Hepatocyte (in vitro differentiated cells): ENCODE data around the gene HECW1. TPM values are rescaled to one million over a fixed set of nuclear protein-coding genes. Genes with fewer than 3 reads are reported as not detected.

Experiments
- DNase-seq: peaks from one replicate; pipeline ENCODE4 v3.0.0-alpha.2; 2016; ENCODE audit warnings: low spot score
- H2AFZ ChIP-seq: fragments of 200-600 bp; sonication (generic); 2 replicates; pipeline ENCODE4 v1.6.0; 2016; ENCODE audit warnings: antibody characterized with exemption, mild to moderate bottlenecking
- H3K27ac ChIP-seq: fragments of 200-600 bp; sonication (generic); 2 replicates; pipeline ENCODE4 v1.5.1; 2016; ENCODE audit warnings: mild to moderate bottlenecking
- H3K27me3 ChIP-seq: fragments of 200-600 bp; sonication (generic); 2 replicates; pipeline ENCODE4 v1.6.1; 2016
- H3K36me3 ChIP-seq: fragments of 200-600 bp; sonication (generic); replicated peaks from 2 replicates; pipeline ENCODE4 v1.5.1; 2016; ENCODE audit warnings: low read depth; ENCODE audit not compliant: insufficient read depth
- H3K4me1 ChIP-seq: fragments of 200-600 bp; sonication (generic); 2 replicates; pipeline ENCODE4 v1.5.1; 2016; ENCODE audit warnings: mild to moderate bottlenecking, moderate library complexity; ENCODE audit not compliant: insufficient read depth
- H3K4me2 ChIP-seq: fragments of 200-600 bp; sonication (generic); 2 replicates; pipeline ENCODE4 v1.6.0; 2016
- H3K4me3 ChIP-seq: fragments of 200-600 bp; sonication (generic); 2 replicates; pipeline ENCODE4 v1.5.1; 2016; ENCODE audit warnings: mild to moderate bottlenecking
- H3K79me2 ChIP-seq: fragments of 200-600 bp; sonication (generic); 2 replicates; pipeline ENCODE4 v1.6.0; 2017; ENCODE audit warnings: mild to moderate bottlenecking
- H3K9me2 ChIP-seq: fragments of 200-600 bp; sonication (generic); replicated peaks from 2 replicates; pipeline ENCODE4 v1.6.0; 2017; ENCODE audit warnings: mild to moderate bottlenecking; ENCODE audit not compliant: insufficient read depth
- H3K9me3 ChIP-seq: fragments of 200-600 bp; sonication (generic); 2 replicates; pipeline ENCODE4 v1.5.1; 2016; ENCODE audit warnings: low read depth, mild to moderate bottlenecking
- H4K20me1 ChIP-seq: fragments of 200-600 bp; sonication (generic); 2 replicates; pipeline ENCODE4 v1.6.0; 2016; ENCODE audit warnings: mild to moderate bottlenecking; ENCODE audit not compliant: insufficient read depth, poor library complexity, severe bottlenecking
- EZH2 ChIP-seq: fragments of 200-600 bp; sonication (generic); IDR thresholded peaks from 2 replicates; pipeline ENCODE4 v1.6.1; 2016; ENCODE audit warnings: antibody characterized with exemption, mild to moderate bottlenecking, borderline replicate concordance
- EZH2phosphoT487 ChIP-seq: fragments of 200-600 bp; sonication (generic); IDR thresholded peaks from one replicate; pipeline ENCODE4 v1.6.1; 2018; ENCODE audit warnings: antibody characterized with exemption, mild to moderate bottlenecking, low read depth, moderate library complexity; ENCODE audit not compliant: unreplicated experiment, severe bottlenecking
- WGBS: methylation state at CpG from one replicate; pipeline ENCODE4 v1.1.6; 2016; ENCODE audit warnings: low lambda C conversion rate; ENCODE audit errors: missing lambda C conversion rate; 5-methylcytosine and 5-hydroxymethylcytosine counted together
- polyA plus RNA-seq: library from polyadenylated mRNA; unstranded; fragments of >200 nt; fragmentation: Nextera tagmentation; extraction: Ambion mirVana; gene quantifications from 2 replicates; pipeline ENCODE4 v1.2.1, GENCODE V29; 2016
- total RNA-seq: library from RNA; depleted of rRNA; stranded (reverse); fragments of >200 nt; gene quantifications from 2 replicates; pipeline ENCODE4 v1.2.3, GENCODE V29; 2014
- TF ChIP-seq, protein P1 (sequence below): fragments of 200-600 bp; sonication (generic); IDR thresholded peaks from 2 replicates; pipeline ENCODE4 v1.5.1; 2016; ENCODE audit warnings: antibody characterized with exemption, mild to moderate bottlenecking; ENCODE audit not compliant: poor library complexity

HECW1 gene
- total and polyA plus RNA-seq, 2 experiments from 2014 or later = 1.5 to 7.6 TPM

DNA sequence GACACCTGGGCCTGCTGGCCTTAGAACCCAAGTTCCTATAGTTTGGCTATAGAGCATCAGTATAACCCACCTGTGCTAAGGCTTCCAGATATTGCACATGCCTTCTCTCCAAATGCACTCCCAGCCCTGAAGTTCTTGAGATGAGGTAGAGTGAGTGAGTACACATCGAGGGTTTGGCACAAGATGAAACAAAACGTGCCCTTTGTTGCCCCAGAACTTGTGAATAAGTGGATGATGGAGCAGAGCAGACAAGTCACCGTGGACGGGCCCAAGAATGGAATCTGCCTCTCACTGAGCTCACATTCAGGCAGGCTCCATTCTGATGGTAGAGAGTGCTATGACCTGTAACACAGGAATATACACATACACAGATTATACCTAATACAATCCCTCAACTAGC, 397.5 kb downstream of the HECW1 start:
- 82% methylated on average over 4 of the region's 4 CpGs for WGBS
- Histone ChIP-seq H3K79me2 (no peaks in the 10 kb centered on the region), H2AFZ (no peak overlapping the region), H3K4me3 (no peak overlapping the region), H3K9me2 (no peaks in the 10 kb centered on the region), H3K27me3 (no peaks in the 10 kb centered on the region), H3K9me3 (no peaks in the 10 kb centered on the region), H3K4me1 (no peaks in the 10 kb centered on the region), H4K20me1 (no peaks in the 10 kb centered on the region), H3K36me3 (no peaks in the 10 kb centered on the region), H3K4me2 (no peak overlapping the region), H3K27ac (no peak overlapping the region)
- no peak for DNase-seq
- TF ChIP-seq EZH2phosphoT487 (no peak), EZH2 (no peak)
- TF ChIP-seq, protein P1, sequence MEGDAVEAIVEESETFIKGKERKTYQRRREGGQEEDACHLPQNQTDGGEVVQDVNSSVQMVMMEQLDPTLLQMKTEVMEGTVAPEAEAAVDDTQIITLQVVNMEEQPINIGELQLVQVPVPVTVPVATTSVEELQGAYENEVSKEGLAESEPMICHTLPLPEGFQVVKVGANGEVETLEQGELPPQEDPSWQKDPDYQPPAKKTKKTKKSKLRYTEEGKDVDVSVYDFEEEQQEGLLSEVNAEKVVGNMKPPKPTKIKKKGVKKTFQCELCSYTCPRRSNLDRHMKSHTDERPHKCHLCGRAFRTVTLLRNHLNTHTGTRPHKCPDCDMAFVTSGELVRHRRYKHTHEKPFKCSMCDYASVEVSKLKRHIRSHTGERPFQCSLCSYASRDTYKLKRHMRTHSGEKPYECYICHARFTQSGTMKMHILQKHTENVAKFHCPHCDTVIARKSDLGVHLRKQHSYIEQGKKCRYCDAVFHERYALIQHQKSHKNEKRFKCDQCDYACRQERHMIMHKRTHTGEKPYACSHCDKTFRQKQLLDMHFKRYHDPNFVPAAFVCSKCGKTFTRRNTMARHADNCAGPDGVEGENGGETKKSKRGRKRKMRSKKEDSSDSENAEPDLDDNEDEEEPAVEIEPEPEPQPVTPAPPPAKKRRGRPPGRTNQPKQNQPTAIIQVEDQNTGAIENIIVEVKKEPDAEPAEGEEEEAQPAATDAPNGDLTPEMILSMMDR = no peak

DNA sequence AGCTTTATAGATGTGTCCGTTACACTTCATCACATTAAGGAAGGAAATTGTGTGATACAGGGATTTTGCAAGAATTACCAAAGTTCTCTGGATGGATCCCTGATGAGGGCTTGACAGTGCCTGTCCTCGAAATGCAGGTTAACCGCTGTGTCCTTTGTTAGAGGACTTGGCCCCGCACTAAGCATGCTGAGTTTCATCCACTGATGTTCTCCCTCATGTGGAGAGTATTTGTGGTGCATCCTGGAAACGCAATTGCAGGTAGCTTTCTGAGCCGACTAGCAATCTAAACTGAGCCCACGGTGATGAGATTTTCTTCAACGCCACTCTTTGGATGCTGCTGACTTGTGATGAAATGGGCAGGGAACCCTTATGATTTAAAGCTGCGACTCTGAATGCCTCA, 398.6 kb downstream of the HECW1 start:
- no peak overlapping the region for H3K4me3 ChIP-seq
- H3K36me3 ChIP-seq = no peaks in the 10 kb centered on the region
- H2AFZ ChIP-seq = no peak overlapping the region
- no peaks in the 10 kb centered on the region for H4K20me1 ChIP-seq
- H3K79me2 ChIP-seq = no peaks in the 10 kb centered on the region
- H3K9me3 ChIP-seq = no peaks in the 10 kb centered on the region
- 68% methylated on average over 9 of the region's 9 CpGs for WGBS
- no peak for DNase-seq
- no peaks in the 10 kb centered on the region for H3K4me1 ChIP-seq
- H3K27ac ChIP-seq = no peak overlapping the region
- no peak for TF ChIP-seq EZH2phosphoT487
- H3K4me2 ChIP-seq = no peak overlapping the region
- no peaks in the 10 kb centered on the region for H3K27me3 ChIP-seq
- no peaks in the 10 kb centered on the region for H3K9me2 ChIP-seq

DNA sequence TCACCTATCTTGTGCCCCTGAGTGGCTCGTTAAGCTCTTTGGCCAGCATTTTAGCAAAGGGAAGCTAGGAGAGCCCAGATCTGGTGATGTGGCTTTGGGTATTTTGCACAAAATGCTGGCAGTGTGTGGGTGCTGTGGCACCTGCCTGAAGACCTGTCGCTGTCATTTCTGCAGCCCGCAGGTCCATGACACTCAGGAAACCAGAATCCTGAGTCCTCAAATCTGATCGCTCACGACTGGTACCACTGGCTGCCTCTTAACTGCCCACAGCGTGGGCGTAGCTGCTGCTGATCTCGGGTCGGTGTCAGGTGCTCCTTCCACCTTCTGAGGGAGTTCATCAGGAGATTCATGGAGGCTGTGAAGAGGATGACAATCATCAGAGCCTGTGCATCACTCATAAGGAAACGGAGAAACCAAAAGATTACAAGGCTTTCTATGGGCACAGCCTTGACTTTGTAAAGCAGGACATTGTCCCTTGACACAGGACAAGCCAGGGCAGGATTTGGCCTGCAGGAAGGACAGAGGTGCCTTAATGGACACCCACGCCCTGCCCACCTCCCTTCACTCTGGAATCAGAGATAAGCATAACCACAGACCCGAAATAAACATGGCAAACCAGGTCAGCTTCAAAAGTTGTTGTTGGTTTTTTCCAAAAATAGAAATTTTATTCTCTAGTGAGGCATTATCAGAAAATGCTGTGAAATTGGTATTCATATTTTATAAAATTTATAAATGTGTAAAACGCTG, 399.5 kb downstream of the HECW1 start:
- WGBS = 88% methylated on average over 13 of the region's 13 CpGs
- no peak overlapping the region for H3K4me2 ChIP-seq

DNA sequence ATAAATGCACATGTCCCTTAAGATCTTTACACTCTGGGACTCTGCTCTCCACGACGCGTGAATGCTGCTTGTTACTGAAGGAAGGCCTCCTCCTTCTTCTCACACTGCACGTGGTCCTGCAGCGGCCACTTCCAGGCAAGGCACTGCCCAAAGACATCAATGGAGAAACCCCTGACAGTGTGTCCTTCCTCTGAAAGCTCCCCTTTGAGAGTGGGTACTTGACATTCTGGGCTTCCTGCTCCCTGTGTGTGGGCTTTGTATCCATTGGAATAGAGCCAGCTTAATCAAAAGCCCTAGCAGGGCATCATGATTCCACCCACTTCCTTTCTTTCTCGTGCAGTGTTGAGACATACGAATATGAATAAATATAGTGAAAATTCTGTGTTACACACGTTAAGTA, 400.8 kb downstream of the HECW1 start:
- no peaks in the 10 kb centered on the region for H3K9me2 ChIP-seq
- H3K9me3 ChIP-seq = no peaks in the 10 kb centered on the region
- H2AFZ ChIP-seq = no peak overlapping the region
- no peaks in the 10 kb centered on the region for H3K4me1 ChIP-seq
- 74% methylated on average over 8 of the region's 8 CpGs for WGBS
- no peak for DNase-seq
- no peak overlapping the region for H3K4me2 ChIP-seq
- no peaks in the 10 kb centered on the region for H3K27me3 ChIP-seq
- H3K36me3 ChIP-seq = no peaks in the 10 kb centered on the region
- H4K20me1 ChIP-seq = no peaks in the 10 kb centered on the region
- TF ChIP-seq EZH2 = no peak
- TF ChIP-seq, protein P1 = no peak
- TF ChIP-seq EZH2phosphoT487 = no peak
- no peak overlapping the region for H3K4me3 ChIP-seq
- no peak overlapping the region for H3K27ac ChIP-seq
- no peaks in the 10 kb centered on the region for H3K79me2 ChIP-seq

More for the DNA sequence above, 399.5 kb downstream of the HECW1 start:
- no peaks in the 10 kb centered on the region for H3K79me2 ChIP-seq
- TF ChIP-seq EZH2phosphoT487 = no peak
- TF ChIP-seq, protein P1 = no peak
- no peak for TF ChIP-seq EZH2
- no peak for DNase-seq
- H2AFZ ChIP-seq = no peak overlapping the region
- no peaks in the 10 kb centered on the region for H3K9me3 ChIP-seq
- no peak overlapping the region for H3K4me3 ChIP-seq
- no peaks in the 10 kb centered on the region for H3K4me1 ChIP-seq
- H4K20me1 ChIP-seq = no peaks in the 10 kb centered on the region
- no peaks in the 10 kb centered on the region for H3K27me3 ChIP-seq
- no peak overlapping the region for H3K27ac ChIP-seq
- H3K9me2 ChIP-seq = no peaks in the 10 kb centered on the region
- H3K36me3 ChIP-seq = no peaks in the 10 kb centered on the region
